Neural crest cell (in vitro differentiated cells): ENCODE data around the gene PANK1. TPM values are rescaled to one million over a fixed set of nuclear protein-coding genes. Genes with fewer than 3 reads are reported as not detected.

ENCODE experiments used
- DNase-seq: peaks from one replicate; pipeline ENCODE4 v3.0.0; 2021; ENCODE audit warnings: low read depth, mixed read lengths, low spot score
- H3K27ac Mint-ChIP-seq: one replicate; pipeline ENCODE4 v1.8.0; 2021; ENCODE audit warnings: mild to moderate bottlenecking, mixed read lengths; ENCODE audit not compliant: unreplicated experiment
- H3K27me3 Mint-ChIP-seq: 2 replicates; pipeline ENCODE4 v1.8.0; 2021; ENCODE audit warnings: low read depth, mild to moderate bottlenecking, mixed read lengths
- H3K36me3 Mint-ChIP-seq: 2 replicates; pipeline ENCODE4 v1.8.0; 2021; ENCODE audit warnings: low read depth, mild to moderate bottlenecking, mixed read lengths
- H3K4me1 Mint-ChIP-seq: 2 replicates; pipeline ENCODE4 v1.8.0; 2021; ENCODE audit warnings: mixed read lengths
- H3K4me3 Mint-ChIP-seq: one replicate; pipeline ENCODE4 v1.8.0; 2021; ENCODE audit warnings: mild to moderate bottlenecking, mixed read lengths
- H3K9me3 Mint-ChIP-seq: 2 replicates; pipeline ENCODE4 v1.8.0; 2021; ENCODE audit warnings: mixed read lengths
- total RNA-seq: library from RNA; stranded (reverse); gene quantifications from 2 replicates; pipeline ENCODE4 v1.2.1, GENCODE V29; 2021
- TF ChIP-seq, protein P1 (sequence below): fragments of 200-600 bp; sonication (generic); conservative IDR thresholded peaks from 2 replicates; pipeline ENCODE4 v1.5.0; 2021; ENCODE audit warnings: antibody characterized with exemption, mild to moderate bottlenecking

PANK1 gene
- total RNA-seq, 1 donor from 2014 or later: 46.9 TPM

DNA sequence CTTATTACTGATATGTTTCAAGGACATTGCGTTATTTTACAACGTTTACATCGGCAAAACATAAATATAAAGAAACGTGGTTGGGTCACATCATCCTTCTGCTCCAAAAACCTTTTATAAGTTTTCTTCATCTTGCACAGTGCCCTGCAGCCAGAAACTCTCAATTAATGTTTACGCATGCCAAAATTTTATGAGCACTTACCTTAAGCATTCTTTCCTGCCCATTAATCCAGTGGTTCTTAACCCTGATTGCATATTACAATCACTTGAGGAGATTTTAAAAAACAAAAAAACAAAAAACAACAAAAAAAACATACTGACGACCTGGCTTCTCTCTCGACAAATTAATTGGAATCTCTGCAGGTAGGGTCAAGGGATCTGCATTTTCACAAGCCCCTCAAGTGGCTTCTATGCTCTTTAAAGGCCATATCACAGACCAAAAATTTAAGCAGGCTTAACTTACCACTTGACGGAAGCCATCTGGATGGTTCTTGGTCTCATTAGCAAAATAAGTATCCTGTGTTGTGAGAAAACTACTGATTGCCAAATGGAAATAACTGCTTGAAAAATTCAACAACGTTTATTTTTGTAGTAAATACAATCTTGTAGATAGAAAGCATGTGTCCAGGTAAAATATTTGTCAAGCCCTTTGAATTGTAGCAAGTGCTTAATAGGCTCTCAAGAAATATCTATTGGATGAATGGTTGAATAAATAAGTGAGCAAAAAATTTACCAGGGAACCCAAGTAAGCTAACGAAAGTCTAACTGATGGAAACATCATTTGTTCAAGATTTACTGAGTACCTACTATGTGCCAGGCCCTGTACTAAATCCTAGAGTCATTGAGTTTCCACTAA lies 78.7 kb downstream of the PANK1 start:
- no peaks in the 10 kb centered on the region for H3K4me1 Mint-ChIP-seq
- TF ChIP-seq, protein P1, sequence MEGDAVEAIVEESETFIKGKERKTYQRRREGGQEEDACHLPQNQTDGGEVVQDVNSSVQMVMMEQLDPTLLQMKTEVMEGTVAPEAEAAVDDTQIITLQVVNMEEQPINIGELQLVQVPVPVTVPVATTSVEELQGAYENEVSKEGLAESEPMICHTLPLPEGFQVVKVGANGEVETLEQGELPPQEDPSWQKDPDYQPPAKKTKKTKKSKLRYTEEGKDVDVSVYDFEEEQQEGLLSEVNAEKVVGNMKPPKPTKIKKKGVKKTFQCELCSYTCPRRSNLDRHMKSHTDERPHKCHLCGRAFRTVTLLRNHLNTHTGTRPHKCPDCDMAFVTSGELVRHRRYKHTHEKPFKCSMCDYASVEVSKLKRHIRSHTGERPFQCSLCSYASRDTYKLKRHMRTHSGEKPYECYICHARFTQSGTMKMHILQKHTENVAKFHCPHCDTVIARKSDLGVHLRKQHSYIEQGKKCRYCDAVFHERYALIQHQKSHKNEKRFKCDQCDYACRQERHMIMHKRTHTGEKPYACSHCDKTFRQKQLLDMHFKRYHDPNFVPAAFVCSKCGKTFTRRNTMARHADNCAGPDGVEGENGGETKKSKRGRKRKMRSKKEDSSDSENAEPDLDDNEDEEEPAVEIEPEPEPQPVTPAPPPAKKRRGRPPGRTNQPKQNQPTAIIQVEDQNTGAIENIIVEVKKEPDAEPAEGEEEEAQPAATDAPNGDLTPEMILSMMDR: no peak
- no peak overlapping the region for H3K4me3 Mint-ChIP-seq
- H3K27ac Mint-ChIP-seq: no peak overlapping the region
- H3K36me3 Mint-ChIP-seq: no peaks in the 10 kb centered on the region
- DNase-seq: no peak
- H3K9me3 Mint-ChIP-seq: no peaks in the 10 kb centered on the region
- peaks cover 18% of the 10 kb centered on the region for H3K27me3 Mint-ChIP-seq

DNA sequence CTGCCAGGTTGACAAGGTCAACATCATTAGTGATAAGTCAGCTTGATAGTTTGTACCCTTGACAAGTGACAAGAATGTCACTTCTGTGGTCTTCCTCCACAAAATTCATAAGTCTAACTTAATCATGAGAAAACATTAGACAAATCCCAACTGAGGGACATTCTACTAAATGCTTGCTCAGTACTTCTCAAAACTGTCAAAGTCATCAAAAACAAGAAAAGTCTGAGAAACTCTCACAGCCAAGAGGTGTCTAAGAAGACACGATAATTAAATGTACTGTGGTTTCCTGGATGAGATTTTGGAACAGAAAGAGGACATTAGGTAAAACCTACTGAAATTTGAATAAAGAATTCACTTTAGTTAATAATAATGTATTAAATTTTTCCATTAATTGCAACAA lies 79.9 kb downstream of the PANK1 start:
- Mint-ChIP-seq H3K27me3 (peaks cover 19% of the 10 kb centered on the region), H3K27ac (no peak overlapping the region), H3K9me3 (no peaks in the 10 kb centered on the region), H3K36me3 (no peaks in the 10 kb centered on the region), H3K4me3 (no peak overlapping the region), H3K4me1 (no peaks in the 10 kb centered on the region)
- no peak for DNase-seq
- TF ChIP-seq, protein P1: no peak

DNA sequence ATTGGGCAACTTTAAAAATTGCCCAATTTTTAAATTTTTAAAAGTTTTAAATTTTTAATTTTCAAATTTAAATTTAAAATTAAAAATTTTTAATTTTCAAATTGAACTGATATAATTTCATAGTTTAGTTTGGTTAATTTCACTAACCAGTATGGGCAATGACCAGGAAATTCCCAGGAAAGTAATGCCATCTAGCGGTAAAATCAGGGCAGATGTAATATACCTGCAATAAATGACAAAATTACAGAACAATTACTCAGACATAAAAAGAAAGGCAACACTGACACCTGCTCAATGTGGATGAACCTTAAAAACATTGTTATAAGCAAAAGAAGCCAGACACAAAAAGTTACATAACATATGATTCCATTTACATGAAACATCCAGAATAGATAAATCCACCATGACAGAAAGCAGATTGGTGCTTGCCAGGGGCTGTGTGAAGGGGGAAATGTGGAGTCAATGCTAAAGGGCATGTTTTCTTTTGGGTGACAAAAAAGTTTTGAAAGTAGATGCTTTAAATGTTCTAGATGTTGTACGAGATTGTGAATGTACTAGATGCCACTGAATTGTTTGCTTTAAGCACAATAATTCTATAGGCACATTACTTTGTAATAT lies 81.1 kb downstream of the PANK1 start:
- TF ChIP-seq, protein P1: peak; percentile 93
- Mint-ChIP-seq H3K27ac (no peak overlapping the region), H3K36me3 (no peaks in the 10 kb centered on the region), H3K27me3 (peaks cover 19% of the 10 kb centered on the region), H3K4me1 (no peaks in the 10 kb centered on the region), H3K9me3 (no peaks in the 10 kb centered on the region), H3K4me3 (no peak overlapping the region)
- peak; percentile 8 for DNase-seq

DNA sequence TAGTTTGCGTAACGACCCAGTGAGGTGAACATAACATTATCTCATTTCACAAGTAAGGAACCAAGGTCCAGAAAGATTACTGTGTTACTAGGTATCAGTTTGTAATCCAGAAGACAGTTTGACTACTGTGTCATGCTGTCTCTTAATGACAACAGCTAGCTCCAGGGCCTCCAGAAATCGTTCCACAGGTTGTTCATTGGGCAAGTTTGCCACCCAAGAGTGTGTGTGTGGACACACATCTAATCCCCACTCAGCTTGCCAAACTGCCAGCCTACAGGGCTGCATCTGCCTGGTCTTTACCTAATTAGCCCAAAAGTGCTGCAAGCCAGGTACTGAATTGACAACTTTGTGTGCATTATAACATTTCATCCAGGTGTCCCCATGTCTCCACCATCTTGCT lies 81.7 kb downstream of the PANK1 start:
- no peaks in the 10 kb centered on the region for H3K4me1 Mint-ChIP-seq
- H3K36me3 Mint-ChIP-seq: no peaks in the 10 kb centered on the region
- H3K9me3 Mint-ChIP-seq: no peaks in the 10 kb centered on the region
- peaks cover 19% of the 10 kb centered on the region for H3K27me3 Mint-ChIP-seq
- no peak overlapping the region for H3K27ac Mint-ChIP-seq
- TF ChIP-seq, protein P1: no peak
- no peak for DNase-seq
- H3K4me3 Mint-ChIP-seq: no peak overlapping the region

DNA sequence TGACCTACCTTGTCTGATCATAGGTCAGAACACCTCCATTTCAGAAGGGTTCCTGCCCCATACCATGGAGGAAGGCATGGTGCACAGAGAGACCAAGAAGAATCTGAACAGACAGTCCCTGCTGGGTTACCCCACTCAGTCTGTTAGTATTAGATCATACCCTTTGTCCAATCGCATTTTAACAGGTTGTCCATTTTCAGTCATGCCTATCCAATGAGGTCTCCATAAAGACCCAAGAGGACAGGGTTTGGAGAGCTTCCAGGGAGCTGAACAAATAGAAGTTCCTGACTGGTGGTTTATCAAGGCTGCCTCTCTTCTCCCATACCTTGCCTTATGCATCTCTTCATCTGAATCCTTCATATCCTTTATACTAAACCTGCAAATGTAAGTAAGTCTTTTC lies 88.4 kb downstream of the PANK1 start:
- H3K4me3 Mint-ChIP-seq: no peak overlapping the region
- H3K4me1 Mint-ChIP-seq: no peaks in the 10 kb centered on the region
- peaks cover 2% of the 10 kb centered on the region for H3K27me3 Mint-ChIP-seq
- H3K36me3 Mint-ChIP-seq: no peaks in the 10 kb centered on the region
- TF ChIP-seq, protein P1: no peak
- no peak for DNase-seq
- peaks cover 1% of the 10 kb centered on the region for H3K9me3 Mint-ChIP-seq
- peak overlapping the region; percentile 60 for H3K27ac Mint-ChIP-seq
